Mesendoderm (in vitro differentiated cells): ENCODE measurements around the gene SLCO2A1.
A peak's percentile ranks its signal among the peaks of the same experiment; 100 is the strongest.

Source experiments
- DNase-seq: peaks from one replicate; pipeline ENCODE4 v3.0.0; 2013
- H2AK5ac ChIP-seq: 2 replicates; pipeline ENCODE4 v1.6.1; 2013; ENCODE audit warnings: low read length, inconsistent platforms
- H2BK120ac ChIP-seq: 2 replicates; pipeline ENCODE4 v1.6.1; 2013; ENCODE audit warnings: low read depth, mild to moderate bottlenecking, low read length, moderate library complexity, mixed read lengths
- H2BK15ac ChIP-seq: replicated peaks from 2 replicates; pipeline ENCODE4 v1.6.1; 2013; ENCODE audit warnings: low read depth, mild to moderate bottlenecking, moderate library complexity
- H2BK5ac ChIP-seq: 2 replicates; pipeline ENCODE4 v1.6.1; 2013; ENCODE audit warnings: low read length, inconsistent platforms
- H3K18ac ChIP-seq: 2 replicates; pipeline ENCODE4 v1.6.1; 2013; ENCODE audit warnings: mild to moderate bottlenecking, low read length, mixed read lengths
- H3K23ac ChIP-seq: one replicate; pipeline ENCODE4 v1.6.1; 2013; ENCODE audit warnings: low read length
- H3K27ac ChIP-seq: 2 replicates; pipeline ENCODE4 v1.5.1; 2013; ENCODE audit warnings: low read depth, mild to moderate bottlenecking, inconsistent platforms, low read length, moderate library complexity
- H3K27me3 ChIP-seq: 2 replicates; pipeline ENCODE4 v1.6.1; 2013; ENCODE audit warnings: low read length, control low read depth, mild to moderate bottlenecking, inconsistent platforms; ENCODE audit not compliant: insufficient read depth, poor library complexity
- H3K36me3 ChIP-seq: 2 replicates; pipeline ENCODE4 v1.6.1; 2013; ENCODE audit warnings: low read length, inconsistent platforms; ENCODE audit not compliant: control insufficient read depth, insufficient read depth
- H3K4ac ChIP-seq: one replicate; pipeline ENCODE4 v1.6.1; 2013; ENCODE audit warnings: low read depth, mild to moderate bottlenecking, low read length, moderate library complexity
- H3K4me1 ChIP-seq: 2 replicates; pipeline ENCODE4 v1.6.1; 2013; ENCODE audit warnings: low read depth, low read length, inconsistent platforms; ENCODE audit not compliant: control insufficient read depth
- H3K4me2 ChIP-seq: 2 replicates; pipeline ENCODE4 v1.6.1; 2013; ENCODE audit warnings: low read length
- H3K4me3 ChIP-seq: 2 replicates; pipeline ENCODE4 v1.5.1; 2013; ENCODE audit warnings: mild to moderate bottlenecking, low read length
- H3K56ac ChIP-seq: one replicate; pipeline ENCODE4 v1.6.1; 2013; ENCODE audit warnings: low read length
- H3K79me1 ChIP-seq: 2 replicates; pipeline ENCODE4 v1.6.1; 2013; ENCODE audit warnings: low read length, inconsistent platforms
- H3K79me2 ChIP-seq: 2 replicates; pipeline ENCODE4 v1.6.1; 2013; ENCODE audit warnings: mild to moderate bottlenecking, low read length; ENCODE audit not compliant: control insufficient read depth, insufficient read depth
- H3K9ac ChIP-seq: 2 replicates; pipeline ENCODE4 v1.6.1; 2013; ENCODE audit warnings: low read length, inconsistent platforms
- H4K5ac ChIP-seq: one replicate; pipeline ENCODE4 v1.6.1; 2013; ENCODE audit warnings: low read length
- H4K8ac ChIP-seq: one replicate; pipeline ENCODE4 v1.6.1; 2013; ENCODE audit warnings: low read depth, mild to moderate bottlenecking, control low read depth, low read length, moderate library complexity
- whole genome bisulfite sequencing: extraction: QIAGEN DNeasy Blood & Tissue Kit; methylation state at CpG from one replicate; pipeline ENCODE4 v1.1.7; 2013; ENCODE audit warnings: low lambda C conversion rate, missing lambda C conversion rate; ENCODE audit not compliant: insufficient coverage; ENCODE audit errors: extremely low coverage; 5-methylcytosine and 5-hydroxymethylcytosine counted together

Gene SLCO2A1

DNA sequence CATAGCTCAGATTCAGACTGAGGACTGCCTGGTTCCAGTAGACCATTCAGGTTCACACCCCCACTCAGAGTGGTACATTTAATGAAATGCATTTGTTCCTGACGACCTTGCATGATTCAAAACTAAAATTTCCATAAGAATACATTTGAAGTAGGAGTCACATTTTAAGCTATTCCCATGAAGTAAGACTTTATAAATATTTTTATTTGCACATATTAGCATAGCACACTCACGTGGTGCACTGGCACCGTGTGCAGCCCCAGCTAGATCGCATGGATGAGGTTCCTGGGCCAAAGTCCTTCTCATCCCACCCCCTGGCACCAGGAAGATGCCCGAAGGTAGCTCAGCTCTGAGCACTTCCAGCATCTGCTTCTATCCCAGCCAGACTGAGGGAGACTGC, 59.4 kb downstream of the SLCO2A1 start:
- Histone ChIP-seq H3K4me3 (no peak overlapping the region), H2BK15ac (no peak overlapping the region), H3K56ac (no peak overlapping the region), H4K5ac (no peak overlapping the region), H3K27me3 (no peaks in the 10 kb centered on the region), H3K36me3 (peaks cover 4% of the 10 kb centered on the region), H3K79me1 (no peaks in the 10 kb centered on the region), H2AK5ac (no peak overlapping the region), H2BK120ac (no peak overlapping the region), H3K4me1 (peaks cover under 1% of the 10 kb centered on the region), H2BK5ac (no peak overlapping the region), H4K8ac (no peak overlapping the region), H3K4me2 (no peak overlapping the region), H3K27ac (no peak overlapping the region), H3K23ac (no peak overlapping the region), H3K9ac (no peak overlapping the region), H3K4ac (no peak overlapping the region), H3K79me2 (no peaks in the 10 kb centered on the region), H3K18ac (no peak overlapping the region)
- DNase-seq = no peak
- WGBS = no CpG with 5 or more reads among the region's 5 CpGs

DNA sequence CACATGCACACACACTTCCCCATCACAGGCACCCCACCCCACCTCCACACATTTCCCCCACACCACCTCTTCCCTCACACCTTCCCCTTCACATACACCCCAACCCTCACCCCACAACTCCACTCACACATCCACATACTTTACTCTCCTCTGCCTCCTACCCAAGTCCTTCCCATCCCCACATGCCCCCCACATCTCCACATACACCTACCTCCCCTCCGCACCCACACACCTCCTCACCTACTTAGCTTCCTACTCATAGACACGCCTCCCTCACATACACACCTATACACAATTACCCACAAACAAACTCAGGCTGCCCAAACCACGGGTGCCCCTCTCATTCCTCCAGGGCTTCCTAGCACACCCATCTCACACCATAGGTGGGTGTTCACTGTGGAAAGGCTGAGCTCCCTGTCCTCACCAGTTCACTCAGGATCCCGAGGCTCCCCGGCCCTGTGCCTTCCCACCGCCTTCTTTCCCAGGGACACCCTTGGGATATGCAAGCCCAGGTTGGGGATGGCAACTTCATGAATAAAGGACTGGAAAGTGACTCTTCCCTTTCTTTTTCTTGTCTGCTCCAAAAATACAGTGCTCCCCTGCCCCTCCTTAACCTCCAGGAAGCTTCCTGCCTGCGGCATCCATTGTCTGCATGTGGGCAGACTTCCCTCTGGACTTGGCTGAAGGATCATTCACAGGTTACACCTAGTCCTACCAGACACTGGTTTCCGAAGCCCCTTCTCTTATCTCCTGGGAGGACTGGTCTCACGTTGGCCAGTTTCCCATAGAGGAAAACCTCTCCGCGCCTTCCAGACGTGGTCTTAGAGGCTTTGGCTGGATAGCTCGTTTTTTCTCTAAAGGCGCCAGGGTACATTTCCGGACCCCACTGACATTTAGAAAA, 61.5 kb downstream of the SLCO2A1 start:
- Histone ChIP-seq H2BK5ac (no peak overlapping the region), H2BK15ac (no peak overlapping the region), H3K18ac (no peak overlapping the region), H2AK5ac (no peak overlapping the region), H3K4me3 (no peak overlapping the region), H3K27ac (no peak overlapping the region), H3K4me2 (no peak overlapping the region), H3K4me1 (peaks cover 2% of the 10 kb centered on the region), H3K27me3 (no peaks in the 10 kb centered on the region), H3K56ac (peak overlapping the region; percentile 37), H3K79me1 (no peaks in the 10 kb centered on the region), H3K36me3 (peaks cover 2% of the 10 kb centered on the region), H3K79me2 (no peaks in the 10 kb centered on the region), H4K8ac (no peak overlapping the region), H3K23ac (no peak overlapping the region), H4K5ac (no peak overlapping the region), H3K9ac (no peak overlapping the region), H3K4ac (no peak overlapping the region), H2BK120ac (no peak overlapping the region)
- 100% methylated on average over 2 of the region's 15 CpGs for WGBS
- DNase-seq = no peak

GRCh38 chr3:133966954-133967353, 62.8 kb downstream of the SLCO2A1 start:
- Histone ChIP-seq H3K18ac (peak overlapping the region; percentile 22), H3K79me2 (no peaks in the 10 kb centered on the region), H4K8ac (no peak overlapping the region), H3K27me3 (no peaks in the 10 kb centered on the region), H3K79me1 (no peaks in the 10 kb centered on the region), H2BK120ac (no peak overlapping the region), H2BK5ac (no peak overlapping the region), H3K4me2 (no peak overlapping the region), H2AK5ac (no peak overlapping the region), H2BK15ac (no peak overlapping the region), H3K4ac (no peak overlapping the region), H4K5ac (no peak overlapping the region), H3K27ac (no peak overlapping the region), H3K4me3 (no peak overlapping the region), H3K9ac (no peak overlapping the region), H3K23ac (no peak overlapping the region), H3K36me3 (no peaks in the 10 kb centered on the region), H3K56ac (peak overlapping the region; percentile 0), H3K4me1 (peaks cover 2% of the 10 kb centered on the region)
- whole genome bisulfite sequencing = no CpG with 5 or more reads among the region's 4 CpGs
- no peak for DNase-seq

GRCh38 chr3:133965906-133966305, 63.8 kb downstream of the SLCO2A1 start:
- Histone ChIP-seq H3K23ac (no peak overlapping the region), H3K79me2 (no peaks in the 10 kb centered on the region), H3K18ac (no peak overlapping the region), H3K79me1 (no peaks in the 10 kb centered on the region), H4K8ac (no peak overlapping the region), H2BK120ac (no peak overlapping the region), H2BK5ac (no peak overlapping the region), H3K36me3 (no peaks in the 10 kb centered on the region), H3K4me1 (peaks cover 2% of the 10 kb centered on the region), H3K27ac (no peak overlapping the region), H4K5ac (no peak overlapping the region), H3K56ac (no peak overlapping the region), H3K9ac (no peak overlapping the region), H2AK5ac (no peak overlapping the region), H3K4me3 (no peak overlapping the region), H3K4ac (no peak overlapping the region), H2BK15ac (no peak overlapping the region), H3K4me2 (no peak overlapping the region), H3K27me3 (no peaks in the 10 kb centered on the region)
- WGBS = no CpG with 5 or more reads among the region's 4 CpGs
- DNase-seq = no peak

DNA sequence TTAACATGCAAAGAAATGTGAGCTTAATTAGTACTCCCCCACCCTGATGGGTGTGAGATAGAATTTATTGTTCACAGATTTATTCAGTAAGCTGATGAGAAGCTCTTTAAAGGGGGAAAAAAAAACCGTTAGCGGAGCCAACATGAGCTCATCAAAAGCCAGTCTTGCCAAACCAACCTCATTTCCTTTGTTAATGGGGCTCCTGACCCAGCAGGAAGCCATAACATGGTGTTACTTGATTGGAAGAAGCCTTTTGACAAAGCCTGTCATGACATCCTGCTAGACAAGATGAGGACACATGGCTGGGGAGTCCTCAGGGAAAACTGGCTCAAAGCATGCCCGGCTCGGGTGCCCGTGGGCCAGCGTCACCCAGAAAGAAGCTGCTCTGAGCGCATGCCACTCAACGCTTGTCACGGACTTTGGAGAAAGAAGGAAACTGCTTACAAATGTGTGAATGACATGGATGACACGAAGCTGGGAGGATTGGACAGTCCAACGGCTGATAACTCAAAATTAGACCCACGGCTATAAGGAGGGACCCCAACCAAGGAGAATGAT, 64.6 kb downstream of the SLCO2A1 start:
- WGBS = no CpG with 5 or more reads among the region's 12 CpGs
- no peak overlapping the region for H3K27ac ChIP-seq

More for the DNA sequence above, 64.6 kb downstream of the SLCO2A1 start:
- H2BK15ac ChIP-seq = no peak overlapping the region
- H3K18ac ChIP-seq = no peak overlapping the region
- no peak overlapping the region for H3K9ac ChIP-seq
- no peak overlapping the region for H3K4me2 ChIP-seq
- H3K23ac ChIP-seq = no peak overlapping the region
- H4K8ac ChIP-seq = no peak overlapping the region
- H3K36me3 ChIP-seq = no peaks in the 10 kb centered on the region
- no peak overlapping the region for H3K4me3 ChIP-seq
- no peak for DNase-seq
- no peak overlapping the region for H2AK5ac ChIP-seq
- H3K79me1 ChIP-seq = no peaks in the 10 kb centered on the region
- H3K4ac ChIP-seq = no peak overlapping the region
- no peak overlapping the region for H3K56ac ChIP-seq
- H3K27me3 ChIP-seq = no peaks in the 10 kb centered on the region
- peaks cover 2% of the 10 kb centered on the region for H3K4me1 ChIP-seq
- no peak overlapping the region for H2BK5ac ChIP-seq
- no peak overlapping the region for H2BK120ac ChIP-seq
- no peak overlapping the region for H4K5ac ChIP-seq
- H3K79me2 ChIP-seq = no peaks in the 10 kb centered on the region
